ENCODE measurements around the gene VDR. TPM values are rescaled to one million over a fixed set of nuclear protein-coding genes. Genes with fewer than 3 reads are reported as not detected.

VDR gene
- polyA plus RNA-seq, 1 donor (not counting 4 experiments of a cell fraction or from before 2014, with no cell fraction given): 43.3 TPM

GRCh38 chr12:47802312-47802711 lies 102.5 kb downstream of the VDR start:
- Histone ChIP-seq H3K9me1 (ENCODE audit: control insufficient read depth, extremely low read depth, insufficient read depth, low read length) (peaks cover 3% of the 10 kb centered on the region), H3K27ac (ENCODE audit: control insufficient read depth, insufficient read depth, low read length) (no peak overlapping the region), H3K4me2 (ENCODE audit: control insufficient read depth, extremely low read depth, insufficient read depth, low read depth, low read length) (no peak overlapping the region), H2AFZ (ENCODE audit: control insufficient read depth, low read length) (no peak overlapping the region), H3K79me2 (ENCODE audit: control insufficient read depth, insufficient read depth, low read length) (peaks cover 87% of the 10 kb centered on the region), H3K4me1 (ENCODE audit: control insufficient read depth, extremely low read depth, insufficient read depth, low read length) (no peaks in the 10 kb centered on the region), H3K9me3 (ENCODE audit: control insufficient read depth, low read depth, low read length) (no peaks in the 10 kb centered on the region), H3K4me3 (ENCODE audit: control insufficient read depth in 2 of 3, extremely low read depth in 1 of 3, insufficient read depth in 2 of 3, low read depth in 1 of 3, low read length in 3 of 3) (no peak overlapping the region), H4K20me1 (ENCODE audit: control insufficient read depth, extremely low read depth, insufficient read depth, low read length) (peaks cover 34% of the 10 kb centered on the region), H3K27me3 (ENCODE audit: control insufficient read depth, extremely low read depth, insufficient read depth, low read length) (no peaks in the 10 kb centered on the region), H3K9ac (ENCODE audit: control insufficient read depth, extremely low read depth, insufficient read depth, low read length) (no peak overlapping the region), H3K36me3 (ENCODE audit: control insufficient read depth in 2 of 2, extremely low read depth in 1 of 2, insufficient read depth in 2 of 2, low read length in 2 of 2) (peaks cover 38% of the 10 kb centered on the region in 2 experiments)
- DNase-seq (ENCODE audit: low read depth, low spot score) (no peak), FAIRE-seq (no peak)
- TF ChIP-seq, protein P1, sequence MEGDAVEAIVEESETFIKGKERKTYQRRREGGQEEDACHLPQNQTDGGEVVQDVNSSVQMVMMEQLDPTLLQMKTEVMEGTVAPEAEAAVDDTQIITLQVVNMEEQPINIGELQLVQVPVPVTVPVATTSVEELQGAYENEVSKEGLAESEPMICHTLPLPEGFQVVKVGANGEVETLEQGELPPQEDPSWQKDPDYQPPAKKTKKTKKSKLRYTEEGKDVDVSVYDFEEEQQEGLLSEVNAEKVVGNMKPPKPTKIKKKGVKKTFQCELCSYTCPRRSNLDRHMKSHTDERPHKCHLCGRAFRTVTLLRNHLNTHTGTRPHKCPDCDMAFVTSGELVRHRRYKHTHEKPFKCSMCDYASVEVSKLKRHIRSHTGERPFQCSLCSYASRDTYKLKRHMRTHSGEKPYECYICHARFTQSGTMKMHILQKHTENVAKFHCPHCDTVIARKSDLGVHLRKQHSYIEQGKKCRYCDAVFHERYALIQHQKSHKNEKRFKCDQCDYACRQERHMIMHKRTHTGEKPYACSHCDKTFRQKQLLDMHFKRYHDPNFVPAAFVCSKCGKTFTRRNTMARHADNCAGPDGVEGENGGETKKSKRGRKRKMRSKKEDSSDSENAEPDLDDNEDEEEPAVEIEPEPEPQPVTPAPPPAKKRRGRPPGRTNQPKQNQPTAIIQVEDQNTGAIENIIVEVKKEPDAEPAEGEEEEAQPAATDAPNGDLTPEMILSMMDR (optimal IDR thresholded peaks at IDR 0.05 in 1 of 3, IDR thresholded peaks at IDR 0.05 in 1 of 3, conservative IDR thresholded peaks at IDR 0.05 in 1 of 3; ENCODE audit: extremely low read depth in 1 of 3, insufficient read depth in 2 of 3, low read length in 3 of 3): peak; percentile 7 to 28 (median 19)
- TF ChIP-seq EZH2 (IDR thresholded peaks at IDR 0.05; ENCODE audit: low read length): no peak
- dilution Hi-C loops (cut with MboI; ENCODE audit: extremely low pct_ligation_motif_present, low sequenced_read_pairs): no loop called here

DNA sequence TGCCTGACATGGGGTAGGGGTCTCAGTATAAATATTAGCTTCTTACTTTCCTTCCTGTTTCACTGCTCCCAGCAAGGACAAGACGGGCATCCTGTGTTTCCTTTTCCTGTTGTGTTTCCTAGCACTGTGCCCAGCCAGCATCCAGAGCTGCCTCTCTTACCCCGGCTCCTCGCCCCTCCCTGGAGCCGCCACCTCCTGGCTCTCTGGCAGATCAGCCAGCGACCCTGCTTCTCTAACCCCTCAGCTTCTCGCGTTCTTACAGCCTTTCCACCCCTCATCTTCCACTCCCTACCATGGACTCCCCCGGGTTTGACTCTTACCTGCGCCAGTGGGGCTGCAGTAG lies 102.9 kb downstream of the VDR start:
- FAIRE-seq (no peak), DNase-seq (ENCODE audit: low read depth, low spot score) (no peak)
- Histone ChIP-seq H3K36me3 (ENCODE audit: control insufficient read depth in 2 of 2, extremely low read depth in 1 of 2, insufficient read depth in 2 of 2, low read length in 2 of 2) (peaks cover 38 to 40% of the 10 kb centered on the region in 2 experiments), H3K4me3 (ENCODE audit: control insufficient read depth in 2 of 3, extremely low read depth in 1 of 3, insufficient read depth in 2 of 3, low read depth in 1 of 3, low read length in 3 of 3) (no peak overlapping the region), H2AFZ (ENCODE audit: control insufficient read depth, low read length) (no peak overlapping the region), H3K4me1 (ENCODE audit: control insufficient read depth, extremely low read depth, insufficient read depth, low read length) (no peaks in the 10 kb centered on the region), H3K27ac (ENCODE audit: control insufficient read depth, insufficient read depth, low read length) (no peak overlapping the region), H3K27me3 (ENCODE audit: control insufficient read depth, extremely low read depth, insufficient read depth, low read length) (no peaks in the 10 kb centered on the region), H3K9ac (ENCODE audit: control insufficient read depth, extremely low read depth, insufficient read depth, low read length) (no peak overlapping the region), H3K79me2 (ENCODE audit: control insufficient read depth, insufficient read depth, low read length) (peaks cover 83% of the 10 kb centered on the region), H4K20me1 (ENCODE audit: control insufficient read depth, extremely low read depth, insufficient read depth, low read length) (peaks cover 32% of the 10 kb centered on the region), H3K9me1 (ENCODE audit: control insufficient read depth, extremely low read depth, insufficient read depth, low read length) (peaks cover 2% of the 10 kb centered on the region), H3K4me2 (ENCODE audit: control insufficient read depth, extremely low read depth, insufficient read depth, low read depth, low read length) (no peak overlapping the region), H3K9me3 (ENCODE audit: control insufficient read depth, low read depth, low read length) (no peaks in the 10 kb centered on the region)
- dilution Hi-C loops (cut with MboI; ENCODE audit: extremely low pct_ligation_motif_present, low sequenced_read_pairs): no loop called here
- TF ChIP-seq, protein P1 (optimal IDR thresholded peaks at IDR 0.05 in 1 of 3, IDR thresholded peaks at IDR 0.05 in 1 of 3, conservative IDR thresholded peaks at IDR 0.05 in 1 of 3; ENCODE audit: extremely low read depth in 1 of 3, insufficient read depth in 2 of 3, low read length in 3 of 3): no peak
- TF ChIP-seq EZH2 (IDR thresholded peaks at IDR 0.05; ENCODE audit: low read length): no peak
